ENCODE data around the gene CIDEB.

CIDEB gene

GRCh38 chr14:24304019-24304387 lies 3.8 kb downstream of the CIDEB start:
- no peak for DNase-seq (ENCODE audit: low read depth)
- TF ChIP-seq CTCF (conservative IDR thresholded peaks at IDR 0.05; ENCODE audit: low read depth, low read length): no peak
- H3K4me3 ChIP-seq (ENCODE audit: low read length): no peak overlapping the region

- peak overlapping the region; percentile 95 for H3K4me3 ChIP-seq (ENCODE audit: low read length)
- no peak for DNase-seq (ENCODE audit: low read depth)
- TF ChIP-seq CTCF (conservative IDR thresholded peaks at IDR 0.05; ENCODE audit: low read depth, low read length): no peak
These were observed 7.3 kb downstream of the CIDEB start for GRCh38 chr14:24300326-24300980.

DNA sequence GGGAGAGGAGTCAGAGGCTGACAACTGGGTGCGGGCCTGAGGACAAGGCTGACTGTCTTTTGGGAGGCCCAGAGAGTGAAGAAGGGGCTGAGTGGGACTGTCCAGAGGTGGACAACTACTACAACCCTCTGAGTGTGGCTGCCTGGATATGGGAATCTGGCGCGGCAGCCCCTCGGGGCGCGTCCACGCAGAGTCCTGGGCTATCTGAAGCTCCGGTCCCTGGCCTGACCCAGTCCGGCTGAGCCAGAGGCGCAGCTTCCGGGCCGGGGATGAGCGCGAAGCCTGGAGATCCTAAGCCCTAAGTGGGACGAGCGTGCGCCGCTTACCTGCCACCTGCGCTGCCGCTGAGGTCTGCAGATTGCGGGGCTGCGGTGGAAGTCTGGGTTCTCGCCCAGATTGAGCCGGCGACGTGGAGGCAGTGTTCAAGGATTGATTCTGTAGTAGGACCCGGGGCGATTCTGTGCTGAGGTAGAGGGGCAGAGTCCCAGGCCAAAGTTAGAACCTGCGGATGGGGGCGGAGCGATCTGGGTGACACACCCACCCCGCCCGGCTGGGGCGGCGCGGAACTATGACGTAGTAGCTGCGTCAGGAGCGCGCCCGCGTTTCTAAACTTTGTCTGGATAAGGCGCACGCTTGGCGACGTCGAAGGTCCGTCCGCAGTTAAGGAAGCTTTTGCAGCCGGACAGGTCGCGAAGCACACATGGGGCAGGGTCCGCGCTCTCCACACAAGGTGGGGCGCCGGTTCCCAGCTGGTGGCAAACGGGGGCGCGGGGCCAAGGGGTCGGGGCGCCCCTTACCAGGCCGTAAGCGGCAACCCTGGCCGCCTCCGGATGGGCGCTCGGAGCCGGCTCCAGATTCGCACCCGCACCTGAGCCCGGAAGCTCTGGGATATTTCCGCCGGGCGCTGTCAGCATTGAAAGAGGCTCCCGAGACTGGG lies 8.3 kb downstream of the CIDEB start, which contains the start of the genes DHRS1 and NOP9:
TSS of gene DHRS1 (minus strand) at position 526 of the 937 bp plus-strand sequence. CDS start 674 bp downstream, outside the sequence.
TSS of gene NOP9 (plus strand) at position 596 of the 937 bp plus-strand sequence. CDS start at position 701, 105 bp downstream.
- TF ChIP-seq CTCF (conservative IDR thresholded peaks at IDR 0.05; ENCODE audit: low read depth, low read length): no peak
- H3K4me3 ChIP-seq (ENCODE audit: low read length): peak within 1 kb of the TSS; percentile 95
- DNase-seq (ENCODE audit: low read depth): peak; percentile 52

DNA sequence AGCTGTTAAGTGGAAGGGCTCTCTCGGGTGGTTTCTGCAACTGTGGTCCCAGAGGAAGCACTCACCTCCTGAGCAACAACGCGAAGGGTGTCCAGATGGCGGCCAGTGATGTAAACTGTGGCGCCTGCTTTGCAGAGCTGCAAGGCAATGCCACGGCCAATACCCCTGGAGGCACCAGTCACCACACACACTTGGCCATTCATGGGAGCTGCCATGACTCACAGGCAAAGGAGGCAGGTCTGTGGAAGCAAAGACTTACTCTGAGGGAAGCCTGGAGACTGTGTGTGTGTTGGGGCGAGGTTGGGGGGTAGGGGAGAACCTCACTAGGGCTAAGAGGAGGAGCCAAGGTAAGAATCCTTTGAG lies 8.9 kb downstream of the CIDEB start:
- H3K4me3 ChIP-seq (ENCODE audit: low read length): peak overlapping the region; percentile 95
- DNase-seq (ENCODE audit: low read depth): no peak
- TF ChIP-seq CTCF (conservative IDR thresholded peaks at IDR 0.05; ENCODE audit: low read depth, low read length): no peak

DNA sequence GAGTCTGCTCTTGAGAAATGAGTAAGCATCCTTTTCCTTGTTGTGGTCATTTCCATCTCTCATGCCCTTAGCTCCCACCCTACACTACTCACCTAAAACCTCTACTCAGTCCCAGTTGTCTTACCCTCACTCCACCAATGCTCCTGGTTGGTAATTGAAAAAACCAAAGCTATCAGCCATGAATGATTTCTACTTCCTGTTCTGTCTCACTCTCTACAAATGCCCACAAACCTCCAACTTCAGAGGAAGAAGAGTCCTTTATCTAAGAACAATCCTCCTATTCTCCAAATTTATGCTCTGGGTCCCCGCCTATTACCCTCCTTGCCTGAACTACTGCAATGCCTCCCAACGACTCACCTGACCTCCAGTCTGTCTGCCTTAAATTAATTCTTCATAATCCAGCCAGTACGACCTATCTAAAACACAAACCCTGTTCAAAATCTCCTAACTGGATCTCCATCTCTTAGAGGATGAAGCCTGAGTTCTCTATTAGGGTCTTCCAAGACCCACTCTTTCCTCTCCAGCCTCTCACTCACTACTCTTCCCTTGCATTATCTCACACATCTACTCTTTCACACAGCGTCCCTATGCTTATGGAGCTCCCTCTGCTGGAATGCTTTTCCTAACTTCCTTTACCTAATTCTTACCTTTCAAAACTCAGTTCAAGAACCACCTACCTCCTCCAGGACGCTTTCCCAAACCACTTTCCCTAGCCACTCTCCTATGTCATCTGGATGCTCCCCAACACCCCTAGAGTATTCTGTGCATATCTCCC lies 10.4 kb downstream of the CIDEB start:
- TF ChIP-seq CTCF (conservative IDR thresholded peaks at IDR 0.05; ENCODE audit: low read depth, low read length): peak; percentile 71
- DNase-seq (ENCODE audit: low read depth): no peak

DNA sequence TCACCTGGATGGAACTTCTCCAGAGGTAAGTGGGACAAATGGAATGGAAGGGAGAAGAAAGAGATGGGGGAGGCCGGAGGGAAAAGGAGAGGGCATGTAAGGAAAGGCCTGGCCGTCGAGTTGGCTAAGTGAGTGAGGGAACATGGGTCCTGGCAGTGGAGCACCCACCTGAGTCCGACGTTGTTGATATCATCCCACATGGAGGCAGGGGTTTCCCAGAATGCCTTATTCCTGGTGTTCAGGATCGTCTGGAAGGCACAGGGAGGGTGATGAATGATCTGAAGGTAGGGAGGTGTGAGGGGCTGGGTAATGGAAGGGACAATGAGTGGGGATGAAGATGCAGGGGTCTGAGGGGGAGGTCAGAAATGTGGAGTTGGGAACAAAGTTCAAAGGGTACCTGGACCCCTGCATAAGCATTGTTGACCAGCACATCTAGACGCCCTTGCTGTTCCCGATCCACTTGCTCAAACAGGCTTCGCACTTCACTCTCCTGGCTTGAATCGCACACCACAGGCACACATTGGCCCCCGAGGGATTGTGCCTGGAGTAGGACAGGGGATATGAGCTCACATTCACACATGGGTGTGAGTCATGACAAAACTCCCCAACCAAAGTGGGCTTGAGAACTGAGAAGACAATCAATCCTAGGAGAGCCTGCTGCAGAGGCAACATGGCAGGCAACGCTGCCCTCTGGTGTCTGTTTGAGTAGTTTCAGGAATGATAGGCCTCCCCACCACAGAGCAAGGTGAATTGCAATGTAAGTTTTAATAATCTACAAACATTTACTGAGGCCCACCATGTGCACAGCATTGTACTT lies 11.2 kb downstream of the CIDEB start:
- DNase-seq (ENCODE audit: low read depth): peak; percentile 68
- peak; percentile 77 for TF ChIP-seq CTCF (conservative IDR thresholded peaks at IDR 0.05; ENCODE audit: low read depth, low read length)
- H3K4me3 ChIP-seq (ENCODE audit: low read length): no peak overlapping the region

More for the DNA sequence above, 10.4 kb downstream of the CIDEB start:
- no peak overlapping the region for H3K4me3 ChIP-seq (ENCODE audit: low read length)
